GM13977 (cell line): Measurements from ENCODE around the gene LCNL1.
"Not testable (repeated sequence)": the region's sequence is repeated elsewhere in the genome, so short reads cannot be mapped to it uniquely, and the experiment has no call there.

Experiments
- DNase-seq: peaks from one replicate; pipeline ENCODE4 v3.0.0; 2012; ENCODE audit warnings: low spot score
- CTCF ChIP-seq: IDR thresholded peaks from 2 replicates; pipeline ENCODE4 v1.5.1; 2012; ENCODE audit warnings: mild to moderate bottlenecking, control low read depth; ENCODE audit not compliant: insufficient read depth; ENCODE audit errors: extremely low read depth, missing control alignments
- in situ Hi-C: fragments of 300-500 bp; cut with MboI; formaldehyde crosslinking; loops from one replicate; pipeline ENCODE4 v1.12.0; 2022; ENCODE audit warnings: low sequenced_read_pairs, low pct_unique_long_range_greater_than_20kb, mixed read lengths, inconsistent platforms; ENCODE audit not compliant: unreplicated experiment

The LCNL1 gene

GRCh38 chr9:137032858-137033257, 50.1 kb downstream of the LCNL1 start:
- no peak for TF ChIP-seq CTCF
- DNase-seq: no peak
- in situ Hi-C loops: loop anchor here (10.0 kb wide), 1 partner anchor 258 kb away; no protein-coding TSS in a partner anchor

- not testable (repeated sequence) for DNase-seq
- in situ Hi-C loops: loop anchor here (10.0 kb wide), 1 partner anchor 259 kb away; no protein-coding TSS in a partner anchor
Observed at GRCh38 chr9:137033481-137033880, 50.7 kb downstream of the LCNL1 start.

GRCh38 chr9:137034039-137034708, 51.4 kb downstream of the LCNL1 start:
- in situ Hi-C loops: loop anchor here (10.0 kb wide), 1 partner anchor 259 kb away; no protein-coding TSS in a partner anchor
- no peak for TF ChIP-seq CTCF
- no peak for DNase-seq

- DNase-seq: peak; percentile 95
- TF ChIP-seq CTCF: peak; percentile 98
- in situ Hi-C loops: loop anchor here (10.0 kb wide), 1 partner anchor 260 kb away; no protein-coding TSS in a partner anchor
Observed at GRCh38 chr9:137034709-137035506, 52.1 kb downstream of the LCNL1 start.
